Tibial artery (tissue), 4 donors: ENCODE results near the gene ZNF14.

Source experiments
- DNase-seq, 2 donors: peaks; one replicate each; pipeline ENCODE4 v3.0.0-alpha.2; 2019
- H3K27ac ChIP-seq, 2 donors: fragments of 200-600 bp; sonication (generic) in 1 of 2; 1 replicate in 1 of 2; 2 replicates in 1 of 2; pipeline ENCODE4 v1.5.1; 2018 to 2019; ENCODE audit warnings: mild to moderate bottlenecking in 1 of 2
- H3K27me3 ChIP-seq, 2 donors: fragments of 200-600 bp; sonication (generic) in 1 of 2; one replicate each; pipeline versions ENCODE4 v1.5.1 to v1.6.0; 2016 to 2019
- H3K36me3 ChIP-seq, 3 donors: fragments of 200-600 bp; sonication (generic) in 2 of 3; one replicate each; pipeline ENCODE4 v1.5.1; 2016 to 2019; ENCODE audit warnings: mild to moderate bottlenecking in 2 of 3
- H3K4me1 ChIP-seq, 4 donors: fragments of 200-600 bp; sonication (generic) in 2 of 4; 1 replicate in 3 of 4; 2 replicates in 1 of 4; pipeline ENCODE4 v1.5.1; 2016 to 2019
- H3K4me3 ChIP-seq, 2 donors: fragments of 200-600 bp; sonication (generic) in 1 of 2; 1 replicate in 1 of 2; 2 replicates in 1 of 2; pipeline ENCODE4 v1.5.1; 2018 to 2019; ENCODE audit warnings: mild to moderate bottlenecking in 2 of 2
- H3K9me3 ChIP-seq, 3 donors: fragments of 200-600 bp; sonication (generic) in 1 of 3; one replicate each; pipeline ENCODE4 v1.5.1; 2016 to 2019
- intact Hi-C: fragments of 100-400 bp; cut with DNase I; formaldehyde crosslinking; loops from one replicate; pipeline ENCODE4 v1.15.0; 2023; ENCODE audit warnings: low total_unique reads
- TF ChIP-seq, protein P1 (sequence below), 2 experiments: fragments of 200-600 bp in 1 of 2; fragments of 450-650 bp in 1 of 2; IDR thresholded peaks; one replicate each; pipeline ENCODE4 v1.5.1; 2017 to 2019; ENCODE audit warnings: antibody characterized with exemption in 2 of 2, mild to moderate bottlenecking in 1 of 2, moderate library complexity in 1 of 2

The ZNF14 gene

DNA sequence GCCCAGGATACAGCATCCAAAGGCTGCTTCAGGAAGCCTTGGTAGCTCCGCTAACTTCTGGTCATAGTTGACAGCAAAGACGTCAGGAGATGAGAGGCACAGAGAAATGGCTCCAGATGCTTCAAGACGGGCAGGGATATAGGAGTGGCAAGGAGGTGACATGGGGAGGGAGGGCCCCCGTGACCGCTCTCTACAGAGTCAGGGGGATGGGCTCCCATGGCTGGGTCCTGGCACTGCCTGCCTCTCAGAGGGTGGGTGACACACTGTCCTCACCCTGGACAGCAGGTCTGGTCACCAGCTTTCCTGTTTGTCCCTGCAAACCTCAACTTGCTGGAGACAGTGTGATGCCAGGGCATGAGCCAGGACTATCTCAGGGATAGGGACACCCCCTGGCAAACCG, 10.3 kb upstream of the ZNF14 start:
- Histone ChIP-seq H3K4me3 (no peak overlapping the region), H3K27me3 (peaks cover 0 to 13% of the 10 kb centered on the region in 2 donors), H3K36me3 (no peaks in the 10 kb centered on the region), H3K27ac (no peak overlapping the region), H3K4me1 (no peaks in the 10 kb centered on the region), H3K9me3 (no peaks in the 10 kb centered on the region)
- intact Hi-C loops = no loop called here
- TF ChIP-seq, protein P1, sequence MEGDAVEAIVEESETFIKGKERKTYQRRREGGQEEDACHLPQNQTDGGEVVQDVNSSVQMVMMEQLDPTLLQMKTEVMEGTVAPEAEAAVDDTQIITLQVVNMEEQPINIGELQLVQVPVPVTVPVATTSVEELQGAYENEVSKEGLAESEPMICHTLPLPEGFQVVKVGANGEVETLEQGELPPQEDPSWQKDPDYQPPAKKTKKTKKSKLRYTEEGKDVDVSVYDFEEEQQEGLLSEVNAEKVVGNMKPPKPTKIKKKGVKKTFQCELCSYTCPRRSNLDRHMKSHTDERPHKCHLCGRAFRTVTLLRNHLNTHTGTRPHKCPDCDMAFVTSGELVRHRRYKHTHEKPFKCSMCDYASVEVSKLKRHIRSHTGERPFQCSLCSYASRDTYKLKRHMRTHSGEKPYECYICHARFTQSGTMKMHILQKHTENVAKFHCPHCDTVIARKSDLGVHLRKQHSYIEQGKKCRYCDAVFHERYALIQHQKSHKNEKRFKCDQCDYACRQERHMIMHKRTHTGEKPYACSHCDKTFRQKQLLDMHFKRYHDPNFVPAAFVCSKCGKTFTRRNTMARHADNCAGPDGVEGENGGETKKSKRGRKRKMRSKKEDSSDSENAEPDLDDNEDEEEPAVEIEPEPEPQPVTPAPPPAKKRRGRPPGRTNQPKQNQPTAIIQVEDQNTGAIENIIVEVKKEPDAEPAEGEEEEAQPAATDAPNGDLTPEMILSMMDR (IDR thresholded peaks at IDR 0.05) = no peak
- DNase-seq = no peak

DNA sequence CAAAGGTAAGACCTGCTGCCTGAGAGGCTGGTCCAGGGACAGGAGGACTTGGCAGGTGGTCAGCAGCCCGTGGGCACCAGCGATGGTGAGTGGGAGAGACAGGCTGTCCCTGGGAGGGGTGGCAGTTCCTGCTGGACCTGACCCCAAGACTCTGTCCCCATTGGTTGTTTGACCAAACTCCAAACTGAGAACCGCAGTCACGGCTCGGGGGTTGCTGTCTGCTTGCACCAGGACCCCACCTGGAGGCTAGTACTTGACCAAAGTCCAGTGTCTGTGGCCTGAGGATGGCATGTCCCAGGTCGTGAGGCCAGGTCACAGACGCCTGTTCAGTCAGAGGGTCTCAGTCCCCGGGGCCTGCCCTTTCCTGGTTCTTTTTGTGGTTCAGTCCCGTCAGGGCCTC, 9.9 kb upstream of the ZNF14 start:
- Histone ChIP-seq H3K4me1 (no peaks in the 10 kb centered on the region), H3K27me3 (peaks cover 0 to 13% of the 10 kb centered on the region in 2 donors), H3K4me3 (no peak overlapping the region), H3K27ac (no peak overlapping the region), H3K36me3 (no peaks in the 10 kb centered on the region), H3K9me3 (no peaks in the 10 kb centered on the region)
- intact Hi-C loops = no loop called here
- DNase-seq = no peak
- TF ChIP-seq, protein P1 (IDR thresholded peaks at IDR 0.05) = no peak

DNA sequence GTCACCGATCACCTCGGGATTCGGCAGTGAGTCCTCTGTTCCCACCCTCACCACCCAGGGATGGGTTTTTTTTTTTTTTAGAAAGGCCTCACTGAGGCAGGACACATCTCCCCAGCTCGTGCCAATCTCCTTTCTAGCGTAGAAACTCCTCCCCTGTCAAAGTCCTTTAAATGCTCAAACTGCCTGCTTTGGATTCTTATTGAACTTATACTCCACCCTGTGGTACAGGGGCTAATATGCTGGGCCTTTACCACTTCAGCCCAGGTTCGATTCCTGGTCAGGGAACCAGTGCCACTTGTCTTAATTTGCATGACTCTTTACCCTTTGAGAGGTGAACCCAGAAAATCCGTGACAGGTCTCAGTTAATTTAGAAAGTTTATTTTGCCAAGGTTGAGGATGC, 8.3 kb upstream of the ZNF14 start:
- H3K4me3 ChIP-seq = no peak overlapping the region
- no peak for DNase-seq
- no peaks in the 10 kb centered on the region for H3K9me3 ChIP-seq
- peaks cover 0 to 13% of the 10 kb centered on the region in 2 donors for H3K27me3 ChIP-seq
- H3K36me3 ChIP-seq = no peaks in the 10 kb centered on the region
- no peak overlapping the region for H3K27ac ChIP-seq
- intact Hi-C loops = no loop called here
- no peaks in the 10 kb centered on the region for H3K4me1 ChIP-seq
- TF ChIP-seq, protein P1 (IDR thresholded peaks at IDR 0.05) = no peak

DNA sequence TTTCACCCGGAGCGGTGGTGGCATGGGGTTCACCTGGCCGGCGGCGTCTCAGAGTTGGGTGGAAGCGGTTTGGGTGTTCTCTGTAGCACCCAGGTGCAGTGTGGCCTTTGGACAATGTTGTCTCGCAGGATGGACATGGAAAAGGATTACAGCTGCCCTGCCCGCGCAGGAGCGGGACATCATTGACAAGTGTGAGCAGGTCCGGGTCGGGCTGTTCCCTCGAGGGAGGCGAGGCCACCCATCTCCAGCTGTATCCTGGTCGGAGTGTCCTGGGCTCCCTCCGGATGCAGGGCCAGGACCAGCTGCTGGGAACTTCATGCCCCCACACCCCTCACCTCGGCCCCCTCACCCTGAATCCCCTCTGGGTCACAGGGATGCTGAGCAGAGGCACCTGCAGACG, 7.8 kb upstream of the ZNF14 start:
- Histone ChIP-seq H3K4me1 (no peaks in the 10 kb centered on the region), H3K4me3 (no peak overlapping the region), H3K27ac (no peak overlapping the region), H3K9me3 (no peaks in the 10 kb centered on the region), H3K27me3 (peaks cover 0 to 11% of the 10 kb centered on the region in 2 donors), H3K36me3 (no peaks in the 10 kb centered on the region)
- DNase-seq = no peak
- intact Hi-C loops = no loop called here
- TF ChIP-seq, protein P1 (IDR thresholded peaks at IDR 0.05) = no peak

DNA sequence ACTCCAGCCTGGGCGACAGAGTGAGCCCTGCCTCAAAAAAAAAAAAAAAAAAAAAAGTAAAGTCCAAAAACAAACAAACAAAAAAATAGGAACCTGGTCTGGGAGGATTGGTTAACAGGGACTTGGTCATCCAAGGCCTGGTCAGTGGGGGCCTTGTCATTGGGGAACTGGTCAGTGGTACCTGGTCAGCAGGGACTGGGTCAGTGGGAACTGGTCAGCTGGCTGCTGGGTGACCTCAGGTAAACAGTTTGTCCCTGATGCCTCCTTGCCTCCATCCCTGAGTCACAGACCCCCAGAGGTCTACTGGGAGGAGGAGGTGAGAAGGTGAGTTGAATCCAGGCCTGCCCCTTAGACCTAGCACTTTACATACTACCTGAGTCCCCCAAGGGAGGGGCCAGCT, 5.7 kb upstream of the ZNF14 start:
- H3K9me3 ChIP-seq = no peaks in the 10 kb centered on the region
- TF ChIP-seq, protein P1 (IDR thresholded peaks at IDR 0.05) = no peak
- no peaks in the 10 kb centered on the region for H3K36me3 ChIP-seq
- H3K27ac ChIP-seq = no peak overlapping the region
- DNase-seq = no peak
- H3K4me1 ChIP-seq = no peaks in the 10 kb centered on the region
- H3K4me3 ChIP-seq = no peak overlapping the region
- H3K27me3 ChIP-seq = peaks cover 0 to 7% of the 10 kb centered on the region in 2 donors
- intact Hi-C loops = no loop called here
